ENCODE results near the gene ADAMTSL1. TPM values are rescaled to one million over a fixed set of nuclear protein-coding genes. Genes with fewer than 3 reads are reported as not detected.

ADAMTSL1 gene
- total and polyA plus RNA-seq, 2 of the 8 experiments (the other 6 are each of a cell fraction or from before 2014, with no cell fraction given) = 0.84 to 1.1 TPM

DNA sequence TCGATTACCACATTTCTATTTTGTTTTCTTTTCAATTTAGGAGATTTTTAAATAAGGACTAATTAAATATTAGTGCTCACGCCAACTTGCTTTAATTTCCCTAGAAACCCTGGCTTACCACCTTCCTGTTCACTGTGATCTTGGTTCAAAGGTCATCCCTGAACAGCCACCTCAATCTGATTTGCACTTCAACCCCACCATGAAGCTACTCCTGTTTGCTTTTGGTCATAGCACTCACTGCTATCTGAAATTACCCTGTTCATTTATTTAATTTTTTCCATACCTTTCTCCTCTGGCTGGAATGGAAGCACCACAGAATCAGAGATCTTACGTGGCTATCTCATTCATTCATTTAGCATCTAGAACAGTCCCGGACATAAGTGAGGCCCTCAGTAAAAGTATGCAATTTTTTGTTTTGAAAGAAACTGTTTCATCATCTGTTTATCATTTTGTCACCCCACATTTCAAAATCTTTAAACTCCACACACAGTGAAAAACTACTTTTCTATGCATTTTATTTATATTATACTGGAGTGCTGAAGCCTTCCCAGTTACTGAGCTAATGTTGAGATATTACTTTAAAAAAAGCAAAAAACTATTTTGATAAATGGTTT lies 17.2 kb upstream of the ADAMTSL1 start (continued):
- TF ChIP-seq SIN3A (conservative IDR thresholded peaks at IDR 0.05 in 1 of 2, IDR thresholded peaks at IDR 0.05 in 1 of 2; ENCODE audit: low read depth in 1 of 2, low read length in 2 of 2) = no peak
- no peak for TF ChIP-seq TBP (IDR thresholded peaks at IDR 0.05; ENCODE audit: low read depth, low read length)
- TF ChIP-seq NANOG (IDR thresholded peaks at IDR 0.05; ENCODE audit: insufficient read depth, low read depth, low read length, poor library complexity, severe bottlenecking) = no peak

All from H1 (cell line).